NCI-H2081 (cell line): ENCODE measurements around the gene AP3M1.

Experiments
- DNase-seq, 2 experiments: peaks; one replicate each; lab custom pipeline; 2025; lab: John Stamatoyannopoulos, UW

The AP3M1 gene

GRCh38 chr10:74114041-74114448 is 36.6 kb downstream of the AP3M1 start:
- DNase-seq, result no peak

GRCh38 chr10:74113546-74113945 is 37.1 kb downstream of the AP3M1 start:
- DNase-seq, result no peak

- no peak for DNase-seq
Measured at GRCh38 chr10:74111799-74112198, 38.8 kb downstream of the AP3M1 start.

GRCh38 chr10:74110120-74110519 is 40.5 kb downstream of the AP3M1 start:
- no peak for DNase-seq

GRCh38 chr10:74109452-74109851 is 41.2 kb downstream of the AP3M1 start:
- no peak for DNase-seq

GRCh38 chr10:74107391-74107790 is 43.2 kb downstream of the AP3M1 start:
- DNase-seq, result no peak

- no peak for DNase-seq
Measured at GRCh38 chr10:74104996-74105395, 45.6 kb downstream of the AP3M1 start.

- DNase-seq, result no peak
Measured at GRCh38 chr10:74104480-74104879, 46.1 kb downstream of the AP3M1 start.

GRCh38 chr10:74103560-74104258 is 46.9 kb downstream of the AP3M1 start:
- peak; percentile 4 to 7 for DNase-seq

- no peak for DNase-seq
Measured at GRCh38 chr10:74099836-74100235, 50.8 kb downstream of the AP3M1 start.

GRCh38 chr10:74099420-74099819 is 51.2 kb downstream of the AP3M1 start:
- DNase-seq, result no peak

- peak in 1 of 2 experiments; percentile 13 for DNase-seq
Measured at GRCh38 chr10:74097776-74098175, 52.9 kb downstream of the AP3M1 start.

- no peak for DNase-seq
Measured at GRCh38 chr10:74096777-74097176, 53.9 kb downstream of the AP3M1 start.

- no peak for DNase-seq
Measured at GRCh38 chr10:74094231-74094630, 56.4 kb downstream of the AP3M1 start.

GRCh38 chr10:74093530-74094164 is 57.0 kb downstream of the AP3M1 start:
- no peak for DNase-seq

GRCh38 chr10:74092372-74092771 is 58.3 kb downstream of the AP3M1 start:
- DNase-seq, result no peak

GRCh38 chr10:74088722-74089121 is 61.9 kb downstream of the AP3M1 start:
- no peak for DNase-seq

- no peak for DNase-seq
Measured at GRCh38 chr10:74086317-74086716, 64.3 kb downstream of the AP3M1 start.

GRCh38 chr10:74084955-74085354 is 65.7 kb downstream of the AP3M1 start:
- DNase-seq, result no peak

- no peak for DNase-seq
Measured at GRCh38 chr10:74083304-74083703, 67.3 kb downstream of the AP3M1 start.

- DNase-seq, result no peak
Measured at GRCh38 chr10:74081941-74082718, 68.5 kb downstream of the AP3M1 start.

- peak; percentile 10 to 40 for DNase-seq
Measured at GRCh38 chr10:74081192-74081803, 69.3 kb downstream of the AP3M1 start.
